Activated CD4-positive, alpha-beta T cell treated with anti-CD3 and anti-CD28 coated beads, Interleukin-2, amount 50 U/mL, for 48 hours (primary cell): ENCODE measurements around the gene PIK3C2B.

ENCODE experiments used
- DNase-seq, 2 experiments: peaks; one replicate each; pipeline ENCODE4 v3.0.0-alpha.2; 2020

Gene PIK3C2B

GRCh38 chr1:204456826-204457442 lies 37.7 kb downstream of the PIK3C2B start:
- no peak for DNase-seq

- no peak for DNase-seq
These were observed 38.8 kb downstream of the PIK3C2B start for GRCh38 chr1:204455831-204456145.

- no peak for DNase-seq
These were observed 39.4 kb downstream of the PIK3C2B start for GRCh38 chr1:204455063-204455830.

- DNase-seq: no peak
These were observed 40.1 kb downstream of the PIK3C2B start for GRCh38 chr1:204454476-204454875.

GRCh38 chr1:204453141-204453772 lies 41.3 kb downstream of the PIK3C2B start:
- DNase-seq: peak; percentile 57 to 66

- DNase-seq: no peak
These were observed 43.1 kb downstream of the PIK3C2B start for GRCh38 chr1:204451352-204452124.

- no peak for DNase-seq
These were observed 43.9 kb downstream of the PIK3C2B start for GRCh38 chr1:204450461-204451257.

GRCh38 chr1:204449678-204450280 lies 44.8 kb downstream of the PIK3C2B start:
- no peak for DNase-seq

GRCh38 chr1:204448991-204449677 lies 45.5 kb downstream of the PIK3C2B start:
- no peak for DNase-seq

GRCh38 chr1:204448344-204448964 lies 46.2 kb downstream of the PIK3C2B start:
- no peak for DNase-seq

- DNase-seq: no peak
These were observed 46.9 kb downstream of the PIK3C2B start for GRCh38 chr1:204447736-204448135.

- DNase-seq: no peak
These were observed 47.4 kb downstream of the PIK3C2B start for GRCh38 chr1:204447190-204447589.

GRCh38 chr1:204446413-204447111 lies 48.0 kb downstream of the PIK3C2B start:
- DNase-seq: peak; percentile 76 to 82

- peak; percentile 66 to 76 for DNase-seq
These were observed 48.7 kb downstream of the PIK3C2B start for GRCh38 chr1:204445860-204446412.
